ENCODE data around the gene SGSM1. TPM values are rescaled to one million over a fixed set of nuclear protein-coding genes. Genes with fewer than 3 reads are reported as not detected.

SGSM1 gene
- total RNA-seq, 1 experiment from 2014 or later: 4.3 TPM

GRCh38 chr22:24965822-24966626, 160.0 kb downstream of the SGSM1 start:
- Histone ChIP-seq H3K56ac (ENCODE audit: insufficient read length, low read depth, low read length) (no peak overlapping the region), H2BK12ac (ENCODE audit: insufficient read length, low read depth, low read length) (peak overlapping the region; percentile 96), H4K8ac (replicated peaks; ENCODE audit: insufficient read length, low read depth, low read length) (no peak overlapping the region), H3K18ac (ENCODE audit: insufficient read length, low read depth, low read length) (peak overlapping the region; percentile 25), H3K27ac (ENCODE audit: insufficient read length, low read depth, low read length) (no peak overlapping the region), H3K79me1 (ENCODE audit: insufficient read depth, low read depth, low read length, poor library complexity, severe bottlenecking) (no peaks in the 10 kb centered on the region), H2AK5ac (ENCODE audit: insufficient read length, low read length) (no peak overlapping the region), H4K5ac (ENCODE audit: insufficient read length, low read depth, low read length) (no peak overlapping the region), H3K9ac (ENCODE audit: extremely low read depth, insufficient read length, low read length) (no peak overlapping the region), H3K14ac (ENCODE audit: insufficient read depth, low read length) (no peak overlapping the region), H3K4me2 (ENCODE audit: insufficient read depth, insufficient read length, low read length) (no peak overlapping the region), H4K20me1 (ENCODE audit: control insufficient read depth, insufficient read depth, insufficient read length) (no peaks in the 10 kb centered on the region), H2BK20ac (ENCODE audit: low read depth, low read length, poor library complexity, severe bottlenecking) (no peak overlapping the region), H2AFZ (ENCODE audit: low read length) (no peak overlapping the region), H2BK120ac (ENCODE audit: low read depth, low read length, poor library complexity, severe bottlenecking) (no peak overlapping the region), H4K91ac (ENCODE audit: insufficient read length, low read depth, low read length) (peak overlapping the region; percentile 2), H3K27me3 (ENCODE audit: insufficient read depth, low read length) (no peaks in the 10 kb centered on the region), H3K23ac (ENCODE audit: insufficient read length, low read depth, low read length) (no peak overlapping the region), H3K79me2 (ENCODE audit: insufficient read depth, low read length) (no peaks in the 10 kb centered on the region), H2BK5ac (ENCODE audit: insufficient read length, low read length) (no peak overlapping the region), H3K4me1 (ENCODE audit: insufficient read depth, low read length) (peaks cover 12% of the 10 kb centered on the region), H3K9me3 (ENCODE audit: control insufficient read depth, low read depth, low read length) (no peaks in the 10 kb centered on the region), H3T11ph (ENCODE audit: low read length) (no peak overlapping the region), H2BK15ac (ENCODE audit: low read depth, low read length) (no peak overlapping the region), H3K4ac (ENCODE audit: low read depth, low read length) (no peak overlapping the region; the same call in 1 of the 2 replicates), H3K23me2 (ENCODE audit: insufficient read length, low read depth, low read length, poor library complexity, severe bottlenecking) (no peaks in the 10 kb centered on the region)
- TF ChIP-seq CTCF (conservative IDR thresholded peaks at IDR 0.05): no peak
- DNase-seq: no peak
- Mint-ChIP-seq H3K9me3 (no peaks in the 10 kb centered on the region), H3K4me3 (no peak overlapping the region), H3K4me1 (peaks cover 39 to 50% of the 10 kb centered on the region in 2 experiments), H3K27me3 (ENCODE audit: low read depth) (no peaks in the 10 kb centered on the region), H3K36me3 (ENCODE audit: insufficient read depth in 1 of 3, low read depth in 3 of 3) (peaks cover 0 to 7% (median 3%) of the 10 kb centered on the region in 3 experiments; a peak in 4 of 7 replicates), H3K27ac (peak overlapping the region; percentile 44 to 93 (median 78))
- WGBS (ENCODE audit: extremely low coverage, insufficient read length, low lambda C conversion rate): no CpG with 5 or more reads among the region's 9 CpGs
